Neural progenitor cell (in vitro differentiated cells): ENCODE data around the gene CTSH.
"Not testable (repeated sequence)": the region's sequence is repeated elsewhere in the genome, so short reads cannot be mapped to it uniquely, and the experiment has no call there.

ENCODE experiments used
- EZH2 ChIP-seq: fragments of 200-600 bp; sonication (generic); IDR thresholded peaks from 2 replicates; pipeline ENCODE4 v1.6.1; 2017; ENCODE audit warnings: antibody characterized with exemption, mild to moderate bottlenecking, moderate library complexity
- TF ChIP-seq, protein P1 (sequence below): fragments of 200-600 bp; sonication (generic); IDR thresholded peaks from 2 replicates; pipeline ENCODE4 v1.5.1; 2017; ENCODE audit warnings: antibody characterized with exemption, mild to moderate bottlenecking

DNA sequence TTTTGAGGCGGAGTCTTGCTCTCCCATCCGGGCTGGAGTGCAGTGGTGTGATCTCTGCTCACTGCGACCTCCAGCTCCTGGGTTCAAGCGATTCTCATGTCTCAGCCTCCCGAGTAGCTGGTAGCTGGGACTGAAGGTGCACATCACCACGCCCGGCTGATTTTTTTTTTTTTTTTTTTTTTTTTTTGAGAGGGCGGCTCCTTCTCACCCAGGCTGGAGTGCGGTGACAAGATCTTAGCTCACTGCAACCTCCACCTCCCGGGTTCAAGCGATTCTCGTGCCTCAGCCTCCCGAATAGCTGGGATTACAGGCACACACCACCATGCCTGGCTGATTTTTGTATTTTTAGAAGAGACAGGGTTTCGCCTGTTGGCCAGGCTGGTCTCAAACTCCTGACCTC lies 67.9 kb downstream of the CTSH start:
- TF ChIP-seq, protein P1, sequence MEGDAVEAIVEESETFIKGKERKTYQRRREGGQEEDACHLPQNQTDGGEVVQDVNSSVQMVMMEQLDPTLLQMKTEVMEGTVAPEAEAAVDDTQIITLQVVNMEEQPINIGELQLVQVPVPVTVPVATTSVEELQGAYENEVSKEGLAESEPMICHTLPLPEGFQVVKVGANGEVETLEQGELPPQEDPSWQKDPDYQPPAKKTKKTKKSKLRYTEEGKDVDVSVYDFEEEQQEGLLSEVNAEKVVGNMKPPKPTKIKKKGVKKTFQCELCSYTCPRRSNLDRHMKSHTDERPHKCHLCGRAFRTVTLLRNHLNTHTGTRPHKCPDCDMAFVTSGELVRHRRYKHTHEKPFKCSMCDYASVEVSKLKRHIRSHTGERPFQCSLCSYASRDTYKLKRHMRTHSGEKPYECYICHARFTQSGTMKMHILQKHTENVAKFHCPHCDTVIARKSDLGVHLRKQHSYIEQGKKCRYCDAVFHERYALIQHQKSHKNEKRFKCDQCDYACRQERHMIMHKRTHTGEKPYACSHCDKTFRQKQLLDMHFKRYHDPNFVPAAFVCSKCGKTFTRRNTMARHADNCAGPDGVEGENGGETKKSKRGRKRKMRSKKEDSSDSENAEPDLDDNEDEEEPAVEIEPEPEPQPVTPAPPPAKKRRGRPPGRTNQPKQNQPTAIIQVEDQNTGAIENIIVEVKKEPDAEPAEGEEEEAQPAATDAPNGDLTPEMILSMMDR = not testable (repeated sequence)
- not testable (repeated sequence) for TF ChIP-seq EZH2
